Hepatocyte (in vitro differentiated cells): ENCODE measurements around the gene C1orf52. TPM values are rescaled to one million over a fixed set of nuclear protein-coding genes. Genes with fewer than 3 reads are reported as not detected.
A peak's percentile ranks its signal among the peaks of the same experiment; 100 is the strongest.

ENCODE experiments used
- DNase-seq: peaks from one replicate; pipeline ENCODE4 v3.0.0-alpha.2; 2016; ENCODE audit warnings: low spot score
- H2AFZ ChIP-seq: fragments of 200-600 bp; sonication (generic); 2 replicates; pipeline ENCODE4 v1.6.0; 2016; ENCODE audit warnings: antibody characterized with exemption, mild to moderate bottlenecking
- H3K27ac ChIP-seq: fragments of 200-600 bp; sonication (generic); 2 replicates; pipeline ENCODE4 v1.5.1; 2016; ENCODE audit warnings: mild to moderate bottlenecking
- H3K27me3 ChIP-seq: fragments of 200-600 bp; sonication (generic); 2 replicates; pipeline ENCODE4 v1.6.1; 2016
- H3K36me3 ChIP-seq: fragments of 200-600 bp; sonication (generic); replicated peaks from 2 replicates; pipeline ENCODE4 v1.5.1; 2016; ENCODE audit warnings: low read depth; ENCODE audit not compliant: insufficient read depth
- H3K4me1 ChIP-seq: fragments of 200-600 bp; sonication (generic); 2 replicates; pipeline ENCODE4 v1.5.1; 2016; ENCODE audit warnings: mild to moderate bottlenecking, moderate library complexity; ENCODE audit not compliant: insufficient read depth
- H3K4me2 ChIP-seq: fragments of 200-600 bp; sonication (generic); 2 replicates; pipeline ENCODE4 v1.6.0; 2016
- H3K4me3 ChIP-seq: fragments of 200-600 bp; sonication (generic); 2 replicates; pipeline ENCODE4 v1.5.1; 2016; ENCODE audit warnings: mild to moderate bottlenecking
- H3K79me2 ChIP-seq: fragments of 200-600 bp; sonication (generic); 2 replicates; pipeline ENCODE4 v1.6.0; 2017; ENCODE audit warnings: mild to moderate bottlenecking
- H3K9me2 ChIP-seq: fragments of 200-600 bp; sonication (generic); replicated peaks from 2 replicates; pipeline ENCODE4 v1.6.0; 2017; ENCODE audit warnings: mild to moderate bottlenecking; ENCODE audit not compliant: insufficient read depth
- H3K9me3 ChIP-seq: fragments of 200-600 bp; sonication (generic); 2 replicates; pipeline ENCODE4 v1.5.1; 2016; ENCODE audit warnings: low read depth, mild to moderate bottlenecking
- H4K20me1 ChIP-seq: fragments of 200-600 bp; sonication (generic); 2 replicates; pipeline ENCODE4 v1.6.0; 2016; ENCODE audit warnings: mild to moderate bottlenecking; ENCODE audit not compliant: insufficient read depth, poor library complexity, severe bottlenecking
- CTCF ChIP-seq: fragments of 200-600 bp; sonication (generic); IDR thresholded peaks from 2 replicates; pipeline ENCODE4 v1.5.1; 2016; ENCODE audit warnings: antibody characterized with exemption, mild to moderate bottlenecking; ENCODE audit not compliant: poor library complexity
- EZH2 ChIP-seq: fragments of 200-600 bp; sonication (generic); IDR thresholded peaks from 2 replicates; pipeline ENCODE4 v1.6.1; 2016; ENCODE audit warnings: antibody characterized with exemption, mild to moderate bottlenecking, borderline replicate concordance
- EZH2phosphoT487 ChIP-seq: fragments of 200-600 bp; sonication (generic); IDR thresholded peaks from one replicate; pipeline ENCODE4 v1.6.1; 2018; ENCODE audit warnings: antibody characterized with exemption, mild to moderate bottlenecking, low read depth, moderate library complexity; ENCODE audit not compliant: unreplicated experiment, severe bottlenecking
- WGBS: methylation state at CpG from one replicate; pipeline ENCODE4 v1.1.6; 2016; ENCODE audit warnings: low lambda C conversion rate; ENCODE audit errors: missing lambda C conversion rate; 5-methylcytosine and 5-hydroxymethylcytosine counted together
- polyA plus RNA-seq: library from polyadenylated mRNA; unstranded; fragments of >200 nt; fragmentation: Nextera tagmentation; extraction: Ambion mirVana; gene quantifications from 2 replicates; pipeline ENCODE4 v1.2.1, GENCODE V29; 2016
- small RNA-seq: library from RNA; depleted of rRNA; stranded (forward); fragments of <200 nt; gene quantifications from one replicate; pipeline ENCODE3, GENCODE V24; 2014
- total RNA-seq: library from RNA; depleted of rRNA; stranded (reverse); fragments of >200 nt; gene quantifications from 2 replicates; pipeline ENCODE4 v1.2.3, GENCODE V29; 2014

C1orf52 gene
- total and polyA plus RNA-seq, 2 experiments from 2014 or later, result 30.1 to 41.2 TPM

DNA sequence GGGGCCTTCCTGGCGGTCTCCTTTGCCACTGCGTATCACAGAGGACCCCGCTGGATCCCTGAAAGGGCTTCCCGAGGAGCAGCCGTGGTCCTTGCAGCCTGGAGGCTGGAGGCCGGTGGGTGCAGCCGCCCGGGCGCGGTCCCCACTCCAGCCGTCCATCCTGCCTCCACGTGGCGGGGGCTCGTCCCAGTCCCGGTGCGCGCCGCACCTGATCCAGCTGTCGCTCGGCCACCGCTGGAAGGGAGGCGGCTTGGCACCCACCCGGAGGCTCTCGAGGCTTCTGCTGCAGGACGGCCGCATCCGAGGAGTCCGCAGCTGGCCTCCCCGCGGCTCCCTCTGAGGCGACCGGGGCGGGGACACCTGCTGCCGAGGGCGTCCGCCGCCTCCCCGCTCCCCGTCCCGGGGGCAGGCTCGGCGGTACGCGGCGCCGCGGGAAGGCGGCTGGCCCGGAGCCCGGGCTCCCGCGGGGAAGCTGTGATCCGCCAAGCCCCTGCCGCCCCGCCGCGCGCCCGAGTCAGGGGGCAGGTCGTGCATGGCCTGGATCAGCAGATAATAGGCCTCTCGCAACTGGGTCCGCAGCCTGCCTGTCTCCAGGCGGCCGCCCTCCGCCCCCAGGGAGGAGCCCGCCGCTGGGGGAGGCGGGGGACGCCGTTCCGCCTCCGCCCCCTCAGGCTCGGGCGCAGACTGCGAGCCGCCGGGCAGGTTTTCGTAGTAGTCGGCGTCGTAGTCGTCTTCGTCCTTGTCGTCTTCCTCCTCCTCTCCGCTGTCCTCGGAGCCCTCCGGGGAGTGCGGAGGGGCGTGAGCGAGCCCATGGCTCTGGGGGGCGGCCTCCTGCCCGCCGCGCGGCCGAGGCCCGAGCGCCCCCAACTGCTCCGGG is 58.8 kb downstream of the C1orf52 start, which contains the start of gene SYDE2:
TSS of gene SYDE2 (minus strand) at position 554 of the 877 bp plus-strand sequence. CDS start at position 534, 20 bp downstream.
- WGBS, result 1% methylated on average over 73 of the region's 99 CpGs
- no peak for TF ChIP-seq EZH2phosphoT487
- TF ChIP-seq CTCF, result no peak
- TF ChIP-seq EZH2, result no peak
- no peaks in the 10 kb centered on the region for H3K9me3 ChIP-seq
- peak within 1 kb of the TSS; percentile 98 for H2AFZ ChIP-seq
- peaks cover 27% of the 10 kb centered on the region for H3K4me1 ChIP-seq
- H3K9me2 ChIP-seq, result no peaks in the 10 kb centered on the region
- H3K4me3 ChIP-seq, result peak within 1 kb of the TSS; percentile 92
- H3K79me2 ChIP-seq, result peaks cover 47% of the 10 kb centered on the region
- no peaks in the 10 kb centered on the region for H3K27me3 ChIP-seq
- H4K20me1 ChIP-seq, result peaks cover 7% of the 10 kb centered on the region
- H3K36me3 ChIP-seq, result no peaks in the 10 kb centered on the region
- peak within 1 kb of the TSS; percentile 99 for H3K27ac ChIP-seq
- peak within 1 kb of the TSS; percentile 76 for H3K4me2 ChIP-seq
- DNase-seq, result peak; percentile 91

Small RNA genes within 50 kb of the gene (small RNA-seq; reads per million reads assigned to genes)
- gene RF00019, result not detected

Other genes starting within 250 kb of the C1orf52 start
- 12.4 and 16.4 TPM in 2 replicates for gene MCOLN3, start 211.2 kb downstream of the C1orf52 start, total RNA-seq
- 13.6 and 13.9 TPM in 2 replicates for gene MCOLN3, start 211.2 kb downstream of the C1orf52 start, polyA plus RNA-seq
- 12.8 and 14.9 TPM in 2 replicates for gene SYDE2, start 58.6 kb downstream of the C1orf52 start, total RNA-seq
- 4.9 and 5.5 TPM in 2 replicates for gene SYDE2, start 58.6 kb downstream of the C1orf52 start, polyA plus RNA-seq
- 33.5 and 36.4 TPM in 2 replicates for gene BCL10, start 17.0 kb upstream of the C1orf52 start, total RNA-seq
- 25.9 and 28.7 TPM in 2 replicates for gene BCL10, start 17.0 kb upstream of the C1orf52 start, polyA plus RNA-seq
- gene DDAH1, start 205.5 kb upstream of the C1orf52 start, total RNA-seq, result 49.8 and 55.8 TPM in 2 replicates
- gene DDAH1, start 205.5 kb upstream of the C1orf52 start, polyA plus RNA-seq, result 17.2 and 19.5 TPM in 2 replicates